ENCODE data around the gene SIGLEC12.
"Not testable (repeated sequence)": the region's sequence is repeated elsewhere in the genome, so short reads cannot be mapped to it uniquely, and the experiment has no call there.

Gene SIGLEC12

GRCh38 chr19:51458051-51458645, 43.5 kb downstream of the SIGLEC12 start, which contains the start of gene SIGLEC8:
Gene SIGLEC8 (minus strand): TSS chr19:51458454. CDS start chr19:51458387, 67 bp downstream.
- DNase-seq (ENCODE audit: low spot score) = no peak

- DNase-seq (ENCODE audit: low spot score) = no peak
Observed at GRCh38 chr19:51457351-51458013, 44.1 kb downstream of the SIGLEC12 start.

- no peak for DNase-seq (ENCODE audit: low spot score)
Observed at GRCh38 chr19:51456541-51457290, 44.9 kb downstream of the SIGLEC12 start.

- no peak for DNase-seq (ENCODE audit: low spot score)
Observed at GRCh38 chr19:51450730-51451307, 50.8 kb downstream of the SIGLEC12 start.

GRCh38 chr19:51448411-51449016, 53.1 kb downstream of the SIGLEC12 start:
- DNase-seq (ENCODE audit: low spot score) = no peak

- no peak for DNase-seq (ENCODE audit: low spot score)
Observed at GRCh38 chr19:51448011-51448410, 53.6 kb downstream of the SIGLEC12 start.

- not testable (repeated sequence) for DNase-seq (ENCODE audit: low spot score)
Observed at GRCh38 chr19:51447510-51447909, 54.1 kb downstream of the SIGLEC12 start.

GRCh38 chr19:51441410-51442390, 59.9 kb downstream of the SIGLEC12 start:
- DNase-seq (ENCODE audit: low spot score) = no peak
